ENCODE measurements around the gene RPS3.
"Not testable (repeated sequence)": the region's sequence is repeated elsewhere in the genome, so short reads cannot be mapped to it uniquely, and the experiment has no call there.

The RPS3 gene

DNA sequence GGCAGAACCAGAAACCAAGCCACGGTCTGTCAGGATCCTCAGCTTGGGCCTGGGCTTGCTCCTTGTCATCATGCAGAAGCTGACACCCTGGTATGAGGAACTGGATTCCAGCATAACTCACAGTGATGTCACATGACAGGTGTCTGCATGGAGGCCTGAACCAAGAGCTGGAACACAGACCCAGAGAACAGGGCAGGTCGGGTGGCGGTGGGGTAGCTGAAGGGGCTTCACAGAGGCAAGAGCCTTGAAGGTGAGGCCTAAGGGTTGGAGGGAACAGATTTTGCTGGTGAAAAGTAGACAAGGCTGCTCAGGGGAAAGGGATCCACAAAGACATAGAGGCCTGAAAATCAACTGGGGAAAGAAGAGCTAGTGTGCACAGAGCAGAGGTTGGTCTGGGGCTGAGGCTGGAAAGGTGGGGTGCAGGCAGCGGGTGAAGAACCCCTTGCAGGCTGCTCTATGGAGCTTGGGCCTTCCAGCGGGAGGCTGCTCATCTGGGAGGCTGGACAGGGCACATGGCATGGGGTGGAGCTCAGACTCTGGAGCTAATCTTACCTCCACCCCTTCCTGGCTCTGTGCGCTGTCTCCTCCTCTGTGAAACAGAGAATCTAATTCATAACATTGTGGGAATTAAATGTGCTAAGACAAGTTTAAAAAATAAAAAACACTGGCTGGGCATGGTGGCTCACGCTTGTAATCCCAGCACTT is 18.4 kb upstream of the RPS3 start:
- DNase-seq = no peak

GRCh38 chr11:75383246-75383645 is 16.1 kb upstream of the RPS3 start:
- no peak for DNase-seq

DNA sequence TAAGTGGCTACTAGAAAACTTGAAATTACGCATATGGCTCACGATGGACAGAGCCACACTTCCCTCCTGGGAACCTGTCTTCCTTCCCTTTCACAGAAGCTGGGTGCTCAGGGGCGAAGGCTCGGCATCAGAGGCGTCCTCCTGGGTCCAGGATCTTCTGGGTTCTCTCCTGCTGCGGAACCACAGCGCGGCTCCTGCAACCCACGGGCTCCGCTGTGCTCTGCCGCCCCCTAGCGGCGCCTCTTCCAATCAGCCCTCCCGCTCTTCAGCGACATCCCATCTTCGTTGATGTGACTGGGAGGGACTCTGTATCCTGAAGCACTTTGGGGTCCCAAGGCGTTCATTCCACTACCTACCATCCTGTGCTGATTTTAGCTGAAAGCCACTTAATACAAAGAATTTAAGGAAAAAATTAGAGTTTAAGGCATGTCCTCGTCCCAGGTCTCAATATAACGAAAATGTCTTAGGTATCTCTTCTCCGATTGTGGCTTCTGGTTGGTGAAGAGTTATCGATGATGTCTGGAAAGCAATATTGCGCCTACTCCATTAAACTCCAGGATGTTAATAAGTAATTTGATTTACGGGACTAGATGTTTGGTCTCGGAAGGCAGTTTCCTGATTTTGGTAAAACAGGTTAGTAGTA is 14.8 kb upstream of the RPS3 start:
- peak; percentile 17 for DNase-seq

GRCh38 chr11:75386942-75387630 is 12.2 kb upstream of the RPS3 start:
- no peak for DNase-seq

DNA sequence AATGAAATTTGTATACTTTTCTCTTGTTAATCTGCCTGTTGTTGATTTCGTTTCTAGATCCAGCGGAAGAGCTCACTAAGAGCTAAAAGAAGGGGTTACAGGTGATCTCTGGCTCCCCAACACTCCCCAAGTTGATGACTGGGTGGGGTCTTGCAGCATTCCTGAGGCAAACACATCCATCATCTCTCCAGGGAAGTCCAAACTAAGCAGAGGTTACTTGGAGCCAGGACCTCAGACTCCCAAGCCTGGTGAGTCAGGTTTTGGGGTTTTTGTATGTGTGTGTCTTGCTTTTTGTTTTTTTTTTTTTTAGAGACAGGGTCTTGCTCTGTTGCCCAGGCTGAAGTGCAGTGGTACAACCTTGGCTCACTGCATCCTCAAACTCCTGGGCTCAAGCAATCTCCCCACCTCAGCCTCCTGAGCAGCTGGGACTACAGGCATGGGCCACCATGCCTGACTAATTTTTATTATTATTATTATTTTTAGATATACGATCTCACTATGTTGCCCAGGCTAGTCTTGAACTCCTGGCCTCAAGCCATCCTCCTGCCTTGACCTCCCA is 11.5 kb upstream of the RPS3 start:
- DNase-seq = no peak

GRCh38 chr11:75388386-75389275 is 10.7 kb upstream of the RPS3 start:
- peak; percentile 9 for DNase-seq

GRCh38 chr11:75389276-75389605 is 10.1 kb upstream of the RPS3 start:
- DNase-seq = no peak

- no peak for DNase-seq
Observed at GRCh38 chr11:75389925-75390324, 9.4 kb upstream of the RPS3 start.

- no peak for DNase-seq
Observed at GRCh38 chr11:75394085-75394840, 5.1 kb upstream of the RPS3 start.

DNA sequence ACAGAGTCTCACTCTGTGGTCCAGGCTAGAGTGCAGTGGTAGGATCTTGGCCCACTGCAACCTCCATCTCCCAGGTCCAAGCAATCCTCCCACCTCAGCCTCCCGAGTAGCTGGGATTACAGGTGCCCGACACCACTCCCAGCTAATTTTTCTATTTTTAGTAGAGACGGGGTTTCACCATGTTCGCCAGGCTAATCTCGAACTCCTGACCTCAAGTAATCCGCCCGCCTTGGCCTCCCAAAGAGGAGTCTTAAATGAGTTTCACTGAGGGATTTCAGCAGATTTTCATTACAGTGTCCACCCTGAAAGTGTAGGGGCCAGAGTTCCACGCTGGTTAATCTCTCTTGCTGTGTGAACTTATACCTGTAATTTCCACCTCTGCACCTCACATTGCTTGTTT is 412 bp upstream of the RPS3 start:
- DNase-seq = no peak

GRCh38 chr11:75400146-75400865 is 988 bp downstream of the RPS3 start:
- DNase-seq = no peak

DNA sequence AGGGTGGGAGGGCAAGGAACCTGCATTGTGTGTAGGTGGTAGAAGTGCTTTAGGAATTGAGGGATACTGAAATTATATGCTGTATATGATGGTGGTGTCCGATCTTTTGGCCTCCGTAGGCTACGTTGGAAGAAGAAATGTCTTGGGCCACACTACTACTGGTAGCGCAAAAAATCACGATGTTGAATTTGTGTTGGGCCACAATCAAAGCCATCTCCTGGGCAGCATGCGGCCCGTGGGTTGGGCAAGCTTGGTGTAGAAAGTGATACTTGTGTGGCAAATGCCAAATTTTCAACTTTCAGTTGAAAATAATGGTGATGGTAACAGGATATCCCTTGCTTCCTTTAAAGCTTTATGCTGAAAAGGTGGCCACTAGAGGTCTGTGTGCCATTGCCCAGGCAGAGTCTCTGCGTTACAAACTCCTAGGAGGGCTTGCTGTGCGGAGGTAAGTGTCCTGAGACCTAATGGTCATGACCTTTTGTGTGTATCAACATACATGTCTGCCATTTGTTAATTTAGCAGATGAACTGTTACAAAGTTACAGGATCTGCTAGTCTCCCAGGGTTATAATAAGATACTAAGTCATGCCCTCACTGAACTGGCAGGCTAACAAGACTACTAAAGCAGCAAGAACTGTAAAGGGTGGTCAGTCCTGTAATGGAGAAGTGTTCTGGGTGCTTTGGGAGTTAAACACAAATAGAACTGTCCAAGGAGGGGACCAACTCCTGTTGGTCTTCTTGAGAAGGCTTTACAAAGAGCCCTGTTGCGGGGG is 2.9 kb downstream of the RPS3 start:
- DNase-seq = no peak

GRCh38 chr11:75403037-75403436 is 3.7 kb downstream of the RPS3 start:
- no peak for DNase-seq

- DNase-seq = no peak
Observed at GRCh38 chr11:75403983-75404658, 4.8 kb downstream of the RPS3 start.

- no peak for DNase-seq
Observed at GRCh38 chr11:75406338-75406777, 7.0 kb downstream of the RPS3 start.

GRCh38 chr11:75408957-75409219 is 9.6 kb downstream of the RPS3 start:
- DNase-seq = no peak

- not testable (repeated sequence) for DNase-seq
Observed at GRCh38 chr11:75409971-75410370, 10.7 kb downstream of the RPS3 start.

DNA sequence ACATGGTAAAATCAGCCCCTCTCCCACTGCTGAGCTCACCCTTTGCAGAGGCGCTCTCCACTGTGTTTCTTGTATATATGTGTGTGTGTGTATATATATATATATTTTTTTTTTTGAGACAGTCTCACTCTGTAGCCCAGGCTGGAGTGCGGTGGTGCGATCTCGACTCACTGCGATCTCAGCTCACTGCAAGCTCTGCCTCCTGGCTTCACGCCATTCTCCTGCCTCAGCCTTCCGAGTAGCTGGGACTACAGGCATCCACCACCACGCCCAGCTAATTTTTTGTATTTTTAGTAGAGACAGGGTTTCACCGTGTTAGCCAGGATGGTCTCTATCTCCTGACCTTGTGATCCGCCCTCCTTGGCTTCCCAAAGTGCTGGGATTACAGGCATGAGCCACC is 13.8 kb downstream of the RPS3 start:
- not testable (repeated sequence) for DNase-seq

DNA sequence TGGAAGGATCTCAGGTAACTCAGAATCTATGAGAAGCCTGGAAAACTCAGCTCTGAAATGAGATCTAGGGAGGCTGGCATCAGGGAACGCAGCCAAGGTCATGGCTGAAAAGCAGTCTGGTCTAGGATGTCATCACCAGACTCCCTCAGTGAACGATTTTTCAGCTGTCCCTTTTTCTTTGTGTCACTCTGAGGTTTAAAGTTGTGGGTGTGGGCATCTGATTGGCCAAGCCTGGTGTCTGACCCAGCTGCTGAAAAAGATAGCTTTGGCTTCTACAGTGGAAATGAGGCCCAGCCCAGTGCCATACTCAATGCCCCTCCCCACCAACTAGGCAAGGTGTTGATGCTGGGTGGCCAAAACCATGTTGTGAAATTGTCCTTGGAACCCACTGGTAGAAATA is 14.5 kb downstream of the RPS3 start:
- no peak for DNase-seq
